Activated T-helper 2 cell treated with anti-CD3 and anti-CD28 coated beads, Interferon-gamma antibody, Interleukin-2, Interleukin-4, amounts not matched to agents 10 μg/mL and 5 μg/mL and 100 μg/mL, durations not matched to agents 14 hours and 24 hours and 36 hours (primary cell): Measurements from ENCODE around the gene MLIP. TPM values are rescaled to one million over a fixed set of nuclear protein-coding genes. Genes with fewer than 3 reads are reported as not detected.

Experiments used
- total RNA-seq: library from RNA; stranded (reverse); gene quantifications from 2 replicates; pipeline ENCODE4 v1.2.3, GENCODE V29; 2022

Gene MLIP
- total RNA-seq, 1 donor from 2014 or later = not detected

Other genes with a start within 250 kb of the MLIP start
- gene TINAG, start 197.0 kb downstream of the MLIP start, total RNA-seq = not detected in 2 replicates